K562 (cell line): ENCODE results near the gene DUS3L. TPM values are rescaled to one million over a fixed set of nuclear protein-coding genes. Genes with fewer than 3 reads are reported as not detected.

ENCODE experiments used
- ATF7 ChIP-seq: fragments of 450-650 bp; IDR thresholded peaks from 2 replicates; pipeline ENCODE4 v1.7.1; 2014; ENCODE audit warnings: mild to moderate bottlenecking, moderate library complexity
- CBX1 ChIP-seq: sonication (generic); IDR thresholded peaks from 2 replicates; pipeline ENCODE4 v1.6.1; 2016; ENCODE audit warnings: antibody characterized with exemption, low read depth, mild to moderate bottlenecking
- ELF1 ChIP-seq: fragments of 200-800 bp; sonication (Bioruptor generic); IDR thresholded peaks from 2 replicates; pipeline ENCODE4 v1.6.1; 2016; ENCODE audit warnings: missing genetic modification characterization, missing compliant biosample characterization
- ETV6 ChIP-seq, 3 experiments: fragments of 150-350 bp in 1 of 3; sonication (generic) in 1 of 3; formaldehyde crosslinking in 1 of 3; IDR thresholded peaks; 2 replicates each; pipeline versions ENCODE4 v1.6.1 to v1.8.0; 2014 to 2022; ENCODE audit warnings: borderline replicate concordance in 2 of 3, low read depth in 2 of 3, antibody characterized with exemption in 1 of 3, low read length in 1 of 3, mild to moderate bottlenecking in 1 of 3, missing genetic modification reagents in 1 of 3
- FOXA3 ChIP-seq, 2 experiments: fragments of 450-650 bp in 1 of 2; sonication (generic) in 1 of 2; formaldehyde crosslinking; IDR thresholded peaks in 1 of 2; conservative IDR thresholded peaks in 1 of 2; 2 replicates each; pipeline versions ENCODE4 v1.4.0 to v1.8.0; 2020 to 2022; ENCODE audit warnings: mild to moderate bottlenecking in 2 of 2, missing genetic modification reagents in 1 of 2
- HDAC8 ChIP-seq: fragments of 450-650 bp; IDR thresholded peaks from 2 replicates; pipeline ENCODE4 v1.6.1; 2016; ENCODE audit warnings: mild to moderate bottlenecking, missing genetic modification characterization, moderate library complexity, missing compliant biosample characterization
- KDM2B ChIP-seq: fragments of 250-450 bp; sonication (Bioruptor Pico); IDR thresholded peaks from 2 replicates; pipeline ENCODE4 v1.8.0; 2021; ENCODE audit warnings: mild to moderate bottlenecking, moderate library complexity
- PHB ChIP-seq: fragments of 250-450 bp; sonication (Bioruptor Pico); IDR thresholded peaks from 2 replicates; pipeline ENCODE4 v1.5.0; 2021
- RNF2 ChIP-seq: sonication (generic); IDR thresholded peaks from 2 replicates; pipeline ENCODE4 v1.6.1; 2016
- TSC22D4 ChIP-seq: fragments of 450-650 bp; IDR thresholded peaks from 2 replicates; pipeline ENCODE4 v1.6.1; 2016; ENCODE audit warnings: missing genetic modification characterization, missing biosample characterization, control low read depth
- ZFX ChIP-seq: sonication (generic); formaldehyde crosslinking; IDR thresholded peaks from 2 replicates; pipeline ENCODE4 v1.8.0; 2022; ENCODE audit warnings: mild to moderate bottlenecking, missing genetic modification reagents, moderate library complexity
- ZNF316 ChIP-seq: fragments of 450-650 bp; IDR thresholded peaks from 2 replicates; pipeline ENCODE4 v1.6.1; 2016
- ZNF445 ChIP-seq: fragments of 250-450 bp; sonication (Bioruptor Pico); IDR thresholded peaks from 2 replicates; pipeline ENCODE4 v1.4.0; 2020; ENCODE audit warnings: low read depth, mild to moderate bottlenecking, moderate library complexity
- ZNF76 ChIP-seq: fragments of 250-450 bp; sonication (Bioruptor Pico); IDR thresholded peaks from 2 replicates; pipeline ENCODE4 v1.4.0; 2020; ENCODE audit warnings: mild to moderate bottlenecking, moderate library complexity, borderline replicate concordance
- polyA plus RNA-seq, 8 experiments: library from polyadenylated mRNA; depleted of rRNA in 4 of 8; stranded (reverse) in 5 of 8; unstranded in 3 of 8; fragments of >200 nt; fragmentation: Nextera tagmentation in 2 of 8; fragmentation: Illumina TruSeq in 1 of 8; extraction: Ambion mirVana in 2 of 8; extraction: Trizol in 1 of 8; gene quantifications; 2 replicates each; pipeline versions ENCODE4 v1.2.1 to v1.2.3, GENCODE V29; 2011 to 2014; ENCODE audit warnings: inconsistent platforms in 1 of 8, missing spikeins in 1 of 8
- total RNA-seq, 7 experiments: library from RNA; depleted of rRNA in 6 of 7; stranded (reverse); fragments of >200 nt in 6 of 7; fragmentation: Illumina TruSeq in 2 of 7; extraction: Trizol in 2 of 7; gene quantifications; 2 replicates each; pipeline versions ENCODE4 v1.2.1 to v1.2.3, GENCODE V29; 2011 to 2021; ENCODE audit warnings: low replicate concordance in 1 of 7
- TF ChIP-seq, protein P1 (sequence below): fragments of 450-650 bp; IDR thresholded peaks from 2 replicates; pipeline ENCODE4 v1.6.1; 2016; ENCODE audit warnings: borderline replicate concordance
- TF ChIP-seq, protein P2 (sequence below): fragments of 250-450 bp; sonication (Bioruptor Pico); IDR thresholded peaks from 2 replicates; pipeline ENCODE4 v1.8.0; 2022; ENCODE audit warnings: inconsistent platforms, mild to moderate bottlenecking, moderate library complexity, borderline replicate concordance
- TF ChIP-seq, protein P3 (sequence below): fragments of 250-450 bp; sonication (Bioruptor Pico); IDR thresholded peaks from 2 replicates; pipeline ENCODE4 v1.5.0; 2020; ENCODE audit warnings: mild to moderate bottlenecking, borderline replicate concordance
- TF ChIP-seq, protein P4 (sequence below), 2 experiments: fragments of 150-350 bp in 1 of 2; IDR thresholded peaks; 2 replicates each; pipeline ENCODE4 v1.6.1; 2012 to 2016; ENCODE audit warnings: low read depth in 2 of 2, low read length in 2 of 2, mild to moderate bottlenecking in 1 of 2, moderate library complexity in 1 of 2

The DUS3L gene
- total and polyA plus RNA-seq, 9 of the 15 experiments (the other 6 are each of a cell fraction or from before 2014, with no cell fraction given), result 1.7 to 102 (median 77.5) TPM

DNA sequence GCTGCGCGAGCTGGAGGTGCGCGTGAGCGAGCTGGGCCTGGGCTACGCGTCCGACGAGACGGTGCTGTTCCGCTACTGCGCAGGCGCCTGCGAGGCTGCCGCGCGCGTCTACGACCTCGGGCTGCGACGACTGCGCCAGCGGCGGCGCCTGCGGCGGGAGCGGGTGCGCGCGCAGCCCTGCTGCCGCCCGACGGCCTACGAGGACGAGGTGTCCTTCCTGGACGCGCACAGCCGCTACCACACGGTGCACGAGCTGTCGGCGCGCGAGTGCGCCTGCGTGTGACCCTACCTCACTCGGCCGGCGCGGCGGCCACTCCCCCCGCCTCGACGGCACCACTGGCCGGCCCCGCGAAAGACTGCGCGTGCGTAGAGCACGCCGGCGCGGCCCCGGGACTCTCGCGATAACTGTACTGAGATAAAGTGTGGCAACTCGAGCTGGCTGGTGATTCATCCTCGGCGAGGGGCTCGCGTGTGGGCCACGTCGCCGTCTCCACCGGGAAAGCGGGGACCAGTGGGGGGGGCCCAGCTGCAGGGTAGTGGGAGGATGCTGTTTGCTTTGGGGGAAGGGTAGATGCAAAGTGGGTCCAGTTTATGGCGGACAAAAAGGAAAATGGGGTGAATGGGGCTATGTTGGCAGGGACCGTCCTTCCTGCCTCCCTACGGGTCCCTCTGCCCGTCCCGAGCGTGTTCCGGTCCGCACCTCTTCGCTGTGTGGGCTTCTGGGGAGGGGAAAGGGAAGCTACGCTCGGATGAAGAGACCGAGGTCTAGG lies 37.1 kb upstream of the DUS3L start (continued):
- TF ChIP-seq, protein P1, sequence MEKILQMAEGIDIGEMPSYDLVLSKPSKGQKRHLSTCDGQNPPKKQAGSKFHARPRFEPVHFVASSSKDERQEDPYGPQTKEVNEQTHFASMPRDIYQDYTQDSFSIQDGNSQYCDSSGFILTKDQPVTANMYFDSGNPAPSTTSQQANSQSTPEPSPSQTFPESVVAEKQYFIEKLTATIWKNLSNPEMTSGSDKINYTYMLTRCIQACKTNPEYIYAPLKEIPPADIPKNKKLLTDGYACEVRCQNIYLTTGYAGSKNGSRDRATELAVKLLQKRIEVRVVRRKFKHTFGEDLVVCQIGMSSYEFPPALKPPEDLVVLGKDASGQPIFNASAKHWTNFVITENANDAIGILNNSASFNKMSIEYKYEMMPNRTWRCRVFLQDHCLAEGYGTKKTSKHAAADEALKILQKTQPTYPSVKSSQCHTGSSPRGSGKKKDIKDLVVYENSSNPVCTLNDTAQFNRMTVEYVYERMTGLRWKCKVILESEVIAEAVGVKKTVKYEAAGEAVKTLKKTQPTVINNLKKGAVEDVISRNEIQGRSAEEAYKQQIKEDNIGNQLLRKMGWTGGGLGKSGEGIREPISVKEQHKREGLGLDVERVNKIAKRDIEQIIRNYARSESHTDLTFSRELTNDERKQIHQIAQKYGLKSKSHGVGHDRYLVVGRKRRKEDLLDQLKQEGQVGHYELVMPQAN, result peak; percentile 18; the same call in 1 of the 2 replicates
- TF ChIP-seq ZNF316 (no peak), RNF2 (peak; percentile 84), ZFX (CRISPR knock-in tag) (peak; percentile 89), ATF7 (peak; percentile 90), TSC22D4 (no peak), FOXA3 (CRISPR knock-in tag; conservative IDR thresholded peaks at IDR 0.05 in 1 of 2, IDR thresholded peaks at IDR 0.05 in 1 of 2) (peak; percentile 91 to 98), ELF1 (tag) (peak; percentile 11; the same call in 1 of the 2 replicates), PHB (CRISPR knock-in tag) (0 out of 2 replicates have a peak, but pooled peaks have one; percentile 40), ZNF76 (CRISPR knock-in tag) (peak; percentile 40; the same call in 1 of the 2 replicates), ZNF445 (CRISPR knock-in tag) (0 out of 2 replicates have a peak, but pooled peaks have one; percentile 56), ETV6 (IDR thresholded peaks at IDR 0.05; ENCODE audit: borderline replicate concordance in 1 of 2, low read depth in 2 of 2, low read length in 1 of 2) (no peak), ETV6 (CRISPR knock-in tag; IDR thresholded peaks at IDR 0.05; ENCODE audit: borderline replicate concordance) (no peak), KDM2B (CRISPR knock-in tag) (no peak), HDAC8 (tag) (no peak), CBX1 (peak; percentile 91)
- TF ChIP-seq, protein P2, sequence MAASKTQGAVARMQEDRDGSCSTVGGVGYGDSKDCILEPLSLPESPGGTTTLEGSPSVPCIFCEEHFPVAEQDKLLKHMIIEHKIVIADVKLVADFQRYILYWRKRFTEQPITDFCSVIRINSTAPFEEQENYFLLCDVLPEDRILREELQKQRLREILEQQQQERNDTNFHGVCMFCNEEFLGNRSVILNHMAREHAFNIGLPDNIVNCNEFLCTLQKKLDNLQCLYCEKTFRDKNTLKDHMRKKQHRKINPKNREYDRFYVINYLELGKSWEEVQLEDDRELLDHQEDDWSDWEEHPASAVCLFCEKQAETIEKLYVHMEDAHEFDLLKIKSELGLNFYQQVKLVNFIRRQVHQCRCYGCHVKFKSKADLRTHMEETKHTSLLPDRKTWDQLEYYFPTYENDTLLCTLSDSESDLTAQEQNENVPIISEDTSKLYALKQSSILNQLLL (CRISPR knock-in tag), result no peak
- TF ChIP-seq, protein P3, sequence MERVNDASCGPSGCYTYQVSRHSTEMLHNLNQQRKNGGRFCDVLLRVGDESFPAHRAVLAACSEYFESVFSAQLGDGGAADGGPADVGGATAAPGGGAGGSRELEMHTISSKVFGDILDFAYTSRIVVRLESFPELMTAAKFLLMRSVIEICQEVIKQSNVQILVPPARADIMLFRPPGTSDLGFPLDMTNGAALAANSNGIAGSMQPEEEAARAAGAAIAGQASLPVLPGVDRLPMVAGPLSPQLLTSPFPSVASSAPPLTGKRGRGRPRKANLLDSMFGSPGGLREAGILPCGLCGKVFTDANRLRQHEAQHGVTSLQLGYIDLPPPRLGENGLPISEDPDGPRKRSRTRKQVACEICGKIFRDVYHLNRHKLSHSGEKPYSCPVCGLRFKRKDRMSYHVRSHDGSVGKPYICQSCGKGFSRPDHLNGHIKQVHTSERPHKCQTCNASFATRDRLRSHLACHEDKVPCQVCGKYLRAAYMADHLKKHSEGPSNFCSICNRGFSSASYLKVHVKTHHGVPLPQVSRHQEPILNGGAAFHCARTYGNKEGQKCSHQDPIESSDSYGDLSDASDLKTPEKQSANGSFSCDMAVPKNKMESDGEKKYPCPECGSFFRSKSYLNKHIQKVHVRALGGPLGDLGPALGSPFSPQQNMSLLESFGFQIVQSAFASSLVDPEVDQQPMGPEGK, result 0 out of 2 replicates have a peak, but pooled peaks have one; percentile 56
- TF ChIP-seq, protein P4, sequence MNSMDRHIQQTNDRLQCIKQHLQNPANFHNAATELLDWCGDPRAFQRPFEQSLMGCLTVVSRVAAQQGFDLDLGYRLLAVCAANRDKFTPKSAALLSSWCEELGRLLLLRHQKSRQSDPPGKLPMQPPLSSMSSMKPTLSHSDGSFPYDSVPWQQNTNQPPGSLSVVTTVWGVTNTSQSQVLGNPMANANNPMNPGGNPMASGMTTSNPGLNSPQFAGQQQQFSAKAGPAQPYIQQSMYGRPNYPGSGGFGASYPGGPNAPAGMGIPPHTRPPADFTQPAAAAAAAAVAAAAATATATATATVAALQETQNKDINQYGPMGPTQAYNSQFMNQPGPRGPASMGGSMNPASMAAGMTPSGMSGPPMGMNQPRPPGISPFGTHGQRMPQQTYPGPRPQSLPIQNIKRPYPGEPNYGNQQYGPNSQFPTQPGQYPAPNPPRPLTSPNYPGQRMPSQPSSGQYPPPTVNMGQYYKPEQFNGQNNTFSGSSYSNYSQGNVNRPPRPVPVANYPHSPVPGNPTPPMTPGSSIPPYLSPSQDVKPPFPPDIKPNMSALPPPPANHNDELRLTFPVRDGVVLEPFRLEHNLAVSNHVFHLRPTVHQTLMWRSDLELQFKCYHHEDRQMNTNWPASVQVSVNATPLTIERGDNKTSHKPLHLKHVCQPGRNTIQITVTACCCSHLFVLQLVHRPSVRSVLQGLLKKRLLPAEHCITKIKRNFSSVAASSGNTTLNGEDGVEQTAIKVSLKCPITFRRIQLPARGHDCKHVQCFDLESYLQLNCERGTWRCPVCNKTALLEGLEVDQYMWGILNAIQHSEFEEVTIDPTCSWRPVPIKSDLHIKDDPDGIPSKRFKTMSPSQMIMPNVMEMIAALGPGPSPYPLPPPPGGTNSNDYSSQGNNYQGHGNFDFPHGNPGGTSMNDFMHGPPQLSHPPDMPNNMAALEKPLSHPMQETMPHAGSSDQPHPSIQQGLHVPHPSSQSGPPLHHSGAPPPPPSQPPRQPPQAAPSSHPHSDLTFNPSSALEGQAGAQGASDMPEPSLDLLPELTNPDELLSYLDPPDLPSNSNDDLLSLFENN (IDR thresholded peaks at IDR 0.05; ENCODE audit: low read depth in 2 of 2, low read length in 2 of 2), result peak in 1 of 2 experiments; percentile 75; a peak in 1 of 4 replicates
